VCaP (cell line): Measurements from ENCODE around the gene PARVB.

ENCODE experiments used
- H3K27ac ChIP-seq: fragments of 450-650 bp; 2 replicates; pipeline ENCODE4 v1.5.1; 2017
- CTCF ChIP-seq: fragments of 450-650 bp; conservative IDR thresholded peaks from 2 replicates; pipeline ENCODE4 v1.5.1; 2017; ENCODE audit warnings: mild to moderate bottlenecking, moderate library complexity

PARVB gene

GRCh38 chr22:44075022-44075421 lies 50.9 kb downstream of the PARVB start:
- H3K27ac ChIP-seq = no peak overlapping the region
- TF ChIP-seq CTCF = no peak

GRCh38 chr22:44075670-44076069 lies 51.6 kb downstream of the PARVB start:
- TF ChIP-seq CTCF = no peak
- H3K27ac ChIP-seq = no peak overlapping the region

GRCh38 chr22:44076825-44077224 lies 52.7 kb downstream of the PARVB start:
- H3K27ac ChIP-seq = no peak overlapping the region
- no peak for TF ChIP-seq CTCF

- H3K27ac ChIP-seq = no peak overlapping the region
- peak; percentile 95 for TF ChIP-seq CTCF
Measured at GRCh38 chr22:44080936-44081861, 57.1 kb downstream of the PARVB start.

- TF ChIP-seq CTCF = no peak
- no peak overlapping the region for H3K27ac ChIP-seq
Measured at GRCh38 chr22:44082801-44083200, 58.7 kb downstream of the PARVB start.

- no peak overlapping the region for H3K27ac ChIP-seq
- no peak for TF ChIP-seq CTCF
Measured at GRCh38 chr22:44084044-44084772, 60.1 kb downstream of the PARVB start.

- peak; percentile 83 for TF ChIP-seq CTCF
- peak overlapping the region; percentile 22; the same call in 1 of the 2 replicates for H3K27ac ChIP-seq
Measured at GRCh38 chr22:44085743-44086270, 61.7 kb downstream of the PARVB start.
